GM12878 (cell line): ENCODE measurements around the gene CCT6B. TPM values are rescaled to one million over a fixed set of nuclear protein-coding genes. Genes with fewer than 3 reads are reported as not detected.

Experiments used
- BMI1 ChIP-seq: fragments of 450-650 bp; IDR thresholded peaks from 2 replicates; pipeline ENCODE4 v1.6.1; 2016; ENCODE audit warnings: mild to moderate bottlenecking, moderate library complexity, borderline replicate concordance
- CEBPB ChIP-seq, 2 experiments: fragments of 150-350 bp in 1 of 2; IDR thresholded peaks; 2 replicates each; pipeline ENCODE4 v1.6.1; 2012 to 2014; ENCODE audit warnings: low read depth in 2 of 2, low read length in 2 of 2, borderline replicate concordance in 1 of 2, inconsistent platforms in 1 of 2
- CHD4 ChIP-seq: fragments of 200-600 bp; sonication (generic); IDR thresholded peaks from 2 replicates; pipeline ENCODE4 v1.6.1; 2016; ENCODE audit warnings: mild to moderate bottlenecking
- CREM ChIP-seq: IDR thresholded peaks from 2 replicates; pipeline ENCODE4 v1.6.1; 2014; ENCODE audit warnings: antibody characterized with exemption, low read depth
- CTCF ChIP-seq, 3 experiments: IDR thresholded peaks in 2 of 3; conservative IDR thresholded peaks in 1 of 3; 2 replicates each; pipeline ENCODE4 v1.5.1; 2011; ENCODE audit warnings: low read depth in 3 of 3, low read length in 3 of 3, mild to moderate bottlenecking in 3 of 3, control low read depth in 2 of 3, moderate library complexity in 2 of 3, inconsistent platforms in 1 of 3, mixed read lengths in 1 of 3; ENCODE audit not compliant: control insufficient read depth in 2 of 3, insufficient read depth in 1 of 3; ENCODE audit errors: extremely low read depth in 1 of 3
- IRF4 ChIP-seq: IDR thresholded peaks from 2 replicates; pipeline ENCODE4 v1.6.1; 2011; ENCODE audit warnings: low read depth, low read length
- IRF5 ChIP-seq: fragments of 450-650 bp; IDR thresholded peaks from 2 replicates; pipeline ENCODE4 v1.6.1; 2017; ENCODE audit warnings: borderline replicate concordance
- KLF5 ChIP-seq: fragments of 450-650 bp; IDR thresholded peaks from 2 replicates; pipeline ENCODE4 v1.6.1; 2014; ENCODE audit warnings: mild to moderate bottlenecking; ENCODE audit not compliant: partially characterized antibody
- LARP7 ChIP-seq: fragments of 450-650 bp; IDR thresholded peaks from 2 replicates; pipeline ENCODE4 v1.6.1; 2017; ENCODE audit warnings: mild to moderate bottlenecking
- NFYA ChIP-seq: IDR thresholded peaks from 2 replicates; pipeline ENCODE4 v1.6.1; 2011; ENCODE audit warnings: low read depth, mild to moderate bottlenecking, low read length, improper control_type of control experiment, borderline replicate concordance
- PAX8 ChIP-seq: fragments of 450-650 bp; IDR thresholded peaks from 2 replicates; pipeline ENCODE4 v1.6.1; 2017; ENCODE audit warnings: mild to moderate bottlenecking, moderate library complexity
- PKNOX1 ChIP-seq: fragments of 450-650 bp; IDR thresholded peaks from 2 replicates; pipeline ENCODE4 v1.6.1; 2016; ENCODE audit warnings: mild to moderate bottlenecking
- PRDM15 ChIP-seq: fragments of 450-650 bp; formaldehyde crosslinking; IDR thresholded peaks from 2 replicates; pipeline ENCODE4 v1.4.0; 2020; ENCODE audit warnings: mild to moderate bottlenecking, moderate library complexity
- REST ChIP-seq: IDR thresholded peaks from 2 replicates; pipeline ENCODE4 v1.6.1; 2012; ENCODE audit warnings: mild to moderate bottlenecking, low read depth, low read length
- SIN3A ChIP-seq: IDR thresholded peaks from 2 replicates; pipeline ENCODE4 v1.6.1; 2012; ENCODE audit warnings: low read depth, low read length, improper control_type of control experiment
- SUPT20H ChIP-seq: IDR thresholded peaks from 2 replicates; pipeline ENCODE4 v1.6.1; 2011; ENCODE audit warnings: low read depth, mild to moderate bottlenecking, low read length, moderate library complexity, borderline replicate concordance; ENCODE audit not compliant: control insufficient read depth
- ZNF207 ChIP-seq: fragments of 450-650 bp; IDR thresholded peaks from 2 replicates; pipeline ENCODE4 v1.6.1; 2014; ENCODE audit warnings: antibody characterized with exemption, mild to moderate bottlenecking, borderline replicate concordance
- ZNF217 ChIP-seq: fragments of 450-650 bp; IDR thresholded peaks from 2 replicates; pipeline ENCODE4 v1.6.1; 2017; ENCODE audit warnings: antibody characterized with exemption, mild to moderate bottlenecking
- polyA plus RNA-seq, 11 experiments: library from polyadenylated mRNA; depleted of rRNA in 4 of 11; unstranded in 6 of 11; stranded (reverse) in 5 of 11; fragments of >200 nt; fragmentation: Nextera tagmentation in 4 of 11; fragmentation: Illumina TruSeq in 1 of 11; extraction: Ambion mirVana in 4 of 11; extraction: Trizol in 1 of 11; gene quantifications; 1 replicate in 1 of 11; 2 replicates in 10 of 11; pipeline versions ENCODE4 v1.2.1 to v1.2.3, GENCODE V29; 2011 to 2016; ENCODE audit warnings: inconsistent platforms in 2 of 11, missing spikeins in 2 of 11, low read depth in 1 of 11
- total RNA-seq, 4 experiments: library from RNA; depleted of rRNA in 3 of 4; stranded (reverse); fragments of >200 nt in 3 of 4; fragmentation: Illumina TruSeq in 1 of 4; extraction: Trizol in 1 of 4; gene quantifications; 2 replicates each; pipeline versions ENCODE4 v1.2.1 to v1.2.3, GENCODE V29; 2013 to 2021

The CCT6B gene
- total and polyA plus RNA-seq, 10 of the 15 experiments (the other 5 are each of a cell fraction or from before 2014, with no cell fraction given): 1.6 to 6.1 (median 2.6) TPM

- no peak for TF ChIP-seq CTCF (IDR thresholded peaks at IDR 0.05 in 2 of 3, conservative IDR thresholded peaks at IDR 0.05 in 1 of 3; ENCODE audit: control insufficient read depth in 2 of 3, extremely low read depth in 1 of 3, insufficient read depth in 1 of 3, low read depth in 3 of 3, low read length in 3 of 3)
- 0 out of 2 replicates have a peak, but pooled peaks have one; percentile 50 for TF ChIP-seq PAX8
- TF ChIP-seq CEBPB (IDR thresholded peaks at IDR 0.05; ENCODE audit: borderline replicate concordance in 1 of 2, low read depth in 2 of 2, low read length in 2 of 2): no peak
- no peak for TF ChIP-seq CHD4
- no peak for TF ChIP-seq PRDM15 (CRISPR knock-in tag)
- TF ChIP-seq ZNF217: no peak
- peak; percentile 13 for TF ChIP-seq ZNF207
- TF ChIP-seq SUPT20H: no peak
- TF ChIP-seq CREM: peak; percentile 99
- peak; percentile 68 for TF ChIP-seq IRF4
- TF ChIP-seq BMI1: no peak
- no peak for TF ChIP-seq KLF5
- peak; percentile 45; the same call in 1 of the 2 replicates for TF ChIP-seq PKNOX1
- TF ChIP-seq LARP7: peak; percentile 36
- TF ChIP-seq SIN3A: no peak
- no peak for TF ChIP-seq REST
- no peak for TF ChIP-seq IRF5
- no peak for TF ChIP-seq NFYA
Observed at GRCh38 chr17:34961093-34961911, at the start of gene CCT6B, which contains the start of gene ZNF830 (continued).
